GM04504 (cell line): Measurements from ENCODE around the gene UBE2E1.

Experiments
- DNase-seq: peaks from one replicate; pipeline ENCODE4 v3.0.0-alpha.2; 2012; ENCODE audit warnings: low read depth

UBE2E1 gene

GRCh38 chr3:23821858-23822257, 16.1 kb downstream of the UBE2E1 start:
- DNase-seq: no peak

- DNase-seq: no peak
Observed at GRCh38 chr3:23822559-23822958, 16.8 kb downstream of the UBE2E1 start.

- no peak for DNase-seq
Observed at GRCh38 chr3:23823620-23824019, 17.9 kb downstream of the UBE2E1 start.

- DNase-seq: no peak
Observed at GRCh38 chr3:23824699-23825444, 19.1 kb downstream of the UBE2E1 start.

GRCh38 chr3:23825802-23826201, 20.0 kb downstream of the UBE2E1 start:
- no peak for DNase-seq

GRCh38 chr3:23826382-23827064, 20.8 kb downstream of the UBE2E1 start:
- no peak for DNase-seq

- DNase-seq: no peak
Observed at GRCh38 chr3:23829242-23829934, 23.6 kb downstream of the UBE2E1 start.

GRCh38 chr3:23830869-23831484, 25.2 kb downstream of the UBE2E1 start:
- DNase-seq: no peak

- no peak for DNase-seq
Observed at GRCh38 chr3:23831517-23832394, 26.0 kb downstream of the UBE2E1 start.

- DNase-seq: no peak
Observed at GRCh38 chr3:23832523-23832922, 26.8 kb downstream of the UBE2E1 start.

GRCh38 chr3:23834082-23834870, 28.5 kb downstream of the UBE2E1 start:
- no peak for DNase-seq

GRCh38 chr3:23835087-23835486, 29.3 kb downstream of the UBE2E1 start:
- DNase-seq: no peak

GRCh38 chr3:23835802-23836201, 30.0 kb downstream of the UBE2E1 start:
- DNase-seq: no peak

- no peak for DNase-seq
Observed at GRCh38 chr3:23836536-23837230, 30.9 kb downstream of the UBE2E1 start.

- no peak for DNase-seq
Observed at GRCh38 chr3:23837286-23837685, 31.5 kb downstream of the UBE2E1 start.

- DNase-seq: no peak
Observed at GRCh38 chr3:23837691-23838090, 31.9 kb downstream of the UBE2E1 start.

GRCh38 chr3:23840521-23840920, 34.8 kb downstream of the UBE2E1 start:
- DNase-seq: no peak

GRCh38 chr3:23843869-23844268, 38.1 kb downstream of the UBE2E1 start:
- DNase-seq: no peak

GRCh38 chr3:23845326-23846216, 39.8 kb downstream of the UBE2E1 start:
- DNase-seq: no peak
